ENCODE results near the gene ANKRD33B. TPM values are rescaled to one million over a fixed set of nuclear protein-coding genes. Genes with fewer than 3 reads are reported as not detected.

ANKRD33B gene
- total and polyA plus RNA-seq, 2 of the 13 experiments (the other 11 are each of a cell fraction or from before 2014, with no cell fraction given): 0.02 TPM; not detected in 1

- Histone ChIP-seq H3K9me3 (ENCODE audit: low read length) (no peaks in the 10 kb centered on the region), H3K4me3 (replicated peaks in 1 of 3; ENCODE audit: insufficient read depth in 1 of 3, low read depth in 2 of 3, low read length in 3 of 3) (no peak overlapping the region), H3K27me3 (ENCODE audit: control insufficient read depth in 1 of 2, insufficient read depth in 2 of 2, low read length in 2 of 2) (peaks cover 0 to 3% of the 10 kb centered on the region in 2 experiments; a peak in 1 of 5 replicates), H3K36me3 (replicated peaks in 1 of 2; ENCODE audit: control insufficient read depth in 1 of 2, insufficient read depth in 2 of 2, low read length in 2 of 2) (no peaks in the 10 kb centered on the region), H3K4me2 (ENCODE audit: low read depth, low read length) (no peak overlapping the region), H3K79me2 (ENCODE audit: insufficient read depth, low read length) (no peaks in the 10 kb centered on the region), H2AFZ (ENCODE audit: low read length) (no peak overlapping the region), H3K9ac (ENCODE audit: insufficient read depth, low read depth, low read length) (no peak overlapping the region), H3K27ac (ENCODE audit: extremely low read length, insufficient read depth, low read length) (no peak overlapping the region), H3K4me1 (ENCODE audit: insufficient read depth, low read length) (no peaks in the 10 kb centered on the region), H4K20me1 (ENCODE audit: insufficient read depth, low read length) (no peaks in the 10 kb centered on the region)
- ChIA-PET CTCF (ENCODE audit: low intra/inter-chr PET ratio, low total read pairs) (no interaction called here), POLR2A (no interaction called here)
- intact Hi-C loops (cut with micrococcal nuclease; ENCODE audit: unreplicated experiment): no loop called here
- ATAC-seq: no peak
- in situ Hi-C loops (cut with HindIII; ENCODE audit: extremely low pct_ligation_motif_present, low pct_unique_long_range_greater_than_20kb): no loop called here
- BruUV-seq (replicated peaks): no TSS peak
- 37% methylated on average over 8 of the region's 8 CpGs for WGBS (ENCODE audit: low lambda C conversion rate)
- FAIRE-seq: no peak
- TF ChIP-seq FOXK2 (IDR thresholded peaks at IDR 0.05) (no peak), ZNF768 (CRISPR knock-in tag; IDR thresholded peaks at IDR 0.05) (no peak), MAFF (IDR thresholded peaks at IDR 0.05; ENCODE audit: low read depth, low read length) (no peak), GATAD2A (CRISPR knock-in tag; IDR thresholded peaks at IDR 0.05) (no peak), NFE2 (CRISPR knock-in tag; IDR thresholded peaks at IDR 0.05) (no peak), ZFY (CRISPR knock-in tag; IDR thresholded peaks at IDR 0.05) (no peak), SYNCRIP (IDR thresholded peaks at IDR 0.05; ENCODE audit: insufficient read depth, low read depth, low read length) (no peak), NAIF1 (CRISPR knock-in tag; IDR thresholded peaks at IDR 0.05; ENCODE audit: borderline replicate concordance) (no peak), SALL1 (CRISPR knock-in tag; IDR thresholded peaks at IDR 0.05) (no peak), CTCF (CRISPR knock-in tag; IDR thresholded peaks at IDR 0.05) (no peak), ZNF354B (CRISPR knock-in tag; IDR thresholded peaks at IDR 0.05) (no peak), ZNF431 (CRISPR knock-in tag; IDR thresholded peaks at IDR 0.05; ENCODE audit: borderline replicate concordance, low read depth) (no peak), HNF1A (IDR thresholded peaks at IDR 0.05; ENCODE audit: low read depth) (no peak), HNF1A (CRISPR knock-in tag; IDR thresholded peaks at IDR 0.05; ENCODE audit: borderline replicate concordance) (no peak), SMARCC2 (IDR thresholded peaks at IDR 0.05) (no peak), ZNF337 (CRISPR knock-in tag; IDR thresholded peaks at IDR 0.05; ENCODE audit: borderline replicate concordance, low read depth) (no peak), THYN1 (CRISPR knock-in tag; IDR thresholded peaks at IDR 0.05; ENCODE audit: borderline replicate concordance, low read depth) (no peak)
- no peak for DNase-seq (ENCODE audit: low spot score)
Measured at GRCh38 chr5:10579536-10580521, 16.0 kb downstream of the ANKRD33B start.
